Liver (tissue), 3 donors: ENCODE results near the gene ZNF580.
A peak's percentile ranks its signal among the peaks of the same experiment; 100 is the strongest.

Experiments
- ATF3 ChIP-seq: IDR thresholded peaks from 2 replicates; pipeline ENCODE4 v1.6.1; 2016; ENCODE audit warnings: antibody characterized with exemption
- CTCF ChIP-seq: fragments of 150-350 bp; IDR thresholded peaks from 2 replicates; pipeline ENCODE4 v1.5.1; 2017; ENCODE audit warnings: improper control_type of control experiment, low read depth, low read length; ENCODE audit not compliant: missing input control
- FOXA1 ChIP-seq: IDR thresholded peaks from 2 replicates; pipeline ENCODE4 v1.6.1; 2016; ENCODE audit warnings: antibody characterized with exemption
- JUND ChIP-seq, 2 donors: IDR thresholded peaks; 2 replicates each; pipeline ENCODE4 v1.6.1; 2016; ENCODE audit warnings: antibody characterized with exemption in 2 of 2
- NR2F2 ChIP-seq: IDR thresholded peaks from 2 replicates; pipeline ENCODE4 v1.6.1; 2016; ENCODE audit warnings: antibody characterized with exemption
- RAD21 ChIP-seq, 2 donors: IDR thresholded peaks; 2 replicates each; pipeline ENCODE4 v1.6.1; 2016; ENCODE audit warnings: antibody characterized with exemption in 2 of 2, mild to moderate bottlenecking in 2 of 2
- TAF1 ChIP-seq: conservative IDR thresholded peaks from 2 replicates; pipeline ENCODE4 v1.6.1; 2016; ENCODE audit warnings: antibody characterized with exemption, mild to moderate bottlenecking
- TF ChIP-seq, protein P1 (sequence below): IDR thresholded peaks from 2 replicates; pipeline ENCODE4 v1.6.1; 2016; ENCODE audit warnings: antibody characterized with exemption
- donor health status: healthy.
- donor health status: healthy.

GRCh38 chr19:55653651-55654322, 13.0 kb downstream of the ZNF580 start:
- no peak for TF ChIP-seq FOXA1
- TF ChIP-seq TAF1, result no peak
- TF ChIP-seq CTCF, result peak; percentile 100
- peak; percentile 72 to 80 for TF ChIP-seq RAD21 (IDR thresholded peaks at IDR 0.05)
- TF ChIP-seq ATF3, result no peak
- no peak for TF ChIP-seq JUND (IDR thresholded peaks at IDR 0.05)
- peak; percentile 84 for TF ChIP-seq NR2F2
- TF ChIP-seq, protein P1, sequence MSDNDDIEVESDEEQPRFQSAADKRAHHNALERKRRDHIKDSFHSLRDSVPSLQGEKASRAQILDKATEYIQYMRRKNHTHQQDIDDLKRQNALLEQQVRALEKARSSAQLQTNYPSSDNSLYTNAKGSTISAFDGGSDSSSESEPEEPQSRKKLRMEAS, result peak; percentile 47
